ENCODE data around the gene ZMPSTE24. TPM values are rescaled to one million over a fixed set of nuclear protein-coding genes. Genes with fewer than 3 reads are reported as not detected.
"Not testable (repeated sequence)": the region's sequence is repeated elsewhere in the genome, so short reads cannot be mapped to it uniquely, and the experiment has no call there.

Gene ZMPSTE24
- total RNA-seq, result 10 to 100 TPM; 20.6 to 21.2 TPM

GRCh38 chr1:40257688-40258444, at the start of gene ZMPSTE24:
TSS of gene ZMPSTE24 (plus strand) at chr1:40258236. CDS start at chr1:40258272, 36 bp downstream.
- no peaks in the 10 kb centered on the region for H3K9me3 Mint-ChIP-seq
- H3K36me3 Mint-ChIP-seq, result peaks cover 36% of the 10 kb centered on the region
- H3K27ac Mint-ChIP-seq, result peak within 1 kb of the TSS; percentile 99
- ATAC-seq (ENCODE audit: low read depth) (peak; percentile 96), DNase-seq (peak; percentile 91)
- H3K4me1 Mint-ChIP-seq, result peaks cover 22% of the 10 kb centered on the region
- peak within 1 kb of the TSS; percentile 94 for H3K4me3 Mint-ChIP-seq
- H3K27me3 Mint-ChIP-seq, result no peaks in the 10 kb centered on the region
- POLR2A ChIA-PET, result interaction anchor here (0.6 to 2.7 kb wide), 14 partner anchors 10 to 359 kb away, joined by 3 to 29 read pairs (median 4); partner anchors contain the start of genes CAP1, RLF and TMCO2

GRCh38 chr1:40210511-40211204, 47.4 kb upstream of the ZMPSTE24 start:
- peaks cover 13% of the 10 kb centered on the region for H3K4me1 Mint-ChIP-seq
- DNase-seq (no peak), ATAC-seq (ENCODE audit: low read depth) (no peak)
- POLR2A ChIA-PET, result no interaction called here
- no peaks in the 10 kb centered on the region for H3K9me3 Mint-ChIP-seq
- no peak overlapping the region for H3K27ac Mint-ChIP-seq
- H3K4me3 Mint-ChIP-seq, result no peak overlapping the region
- no peaks in the 10 kb centered on the region for H3K27me3 Mint-ChIP-seq
- peaks cover 30% of the 10 kb centered on the region for H3K36me3 Mint-ChIP-seq

DNA sequence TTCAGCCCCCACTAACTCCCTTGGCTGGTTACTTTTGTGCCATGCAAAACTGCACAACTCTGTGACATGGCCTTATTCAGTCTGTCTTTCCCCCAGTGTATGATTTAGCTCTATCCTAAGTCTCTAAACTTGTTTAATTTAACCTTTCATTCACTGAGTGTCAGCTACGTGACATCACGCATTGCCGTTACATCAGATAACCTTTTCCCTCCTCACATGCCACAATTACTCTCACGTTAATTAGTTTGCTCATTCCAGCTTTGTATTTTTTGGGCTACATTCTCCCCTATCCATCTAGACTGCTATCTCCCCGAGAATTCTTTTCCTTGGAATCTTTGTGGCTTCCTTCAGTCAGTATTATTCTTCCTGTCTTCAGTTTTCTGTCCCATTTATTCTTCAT, 39.7 kb upstream of the ZMPSTE24 start:
- no peaks in the 10 kb centered on the region for H3K27me3 Mint-ChIP-seq
- POLR2A ChIA-PET, result no interaction called here

GRCh38 chr1:40221471-40221905, 36.5 kb upstream of the ZMPSTE24 start:
- H3K9me3 Mint-ChIP-seq; DNase-seq; POLR2A ChIA-PET; ATAC-seq (ENCODE audit: low read depth); H3K4me3 Mint-ChIP-seq; H3K27me3 Mint-ChIP-seq; H3K27ac Mint-ChIP-seq: not testable (repeated sequence)
- H3K36me3 Mint-ChIP-seq, result peaks cover 22% of the 10 kb centered on the region
- H3K4me1 Mint-ChIP-seq, result peaks cover 15% of the 10 kb centered on the region

More for the DNA sequence above, 39.7 kb upstream of the ZMPSTE24 start:
- Mint-ChIP-seq H3K27ac (no peak overlapping the region), H3K4me3 (no peak overlapping the region), H3K36me3 (peaks cover 29% of the 10 kb centered on the region), H3K4me1 (peaks cover 16% of the 10 kb centered on the region), H3K9me3 (no peaks in the 10 kb centered on the region)
- DNase-seq, result no peak
- no peak for ATAC-seq (ENCODE audit: low read depth)

DNA sequence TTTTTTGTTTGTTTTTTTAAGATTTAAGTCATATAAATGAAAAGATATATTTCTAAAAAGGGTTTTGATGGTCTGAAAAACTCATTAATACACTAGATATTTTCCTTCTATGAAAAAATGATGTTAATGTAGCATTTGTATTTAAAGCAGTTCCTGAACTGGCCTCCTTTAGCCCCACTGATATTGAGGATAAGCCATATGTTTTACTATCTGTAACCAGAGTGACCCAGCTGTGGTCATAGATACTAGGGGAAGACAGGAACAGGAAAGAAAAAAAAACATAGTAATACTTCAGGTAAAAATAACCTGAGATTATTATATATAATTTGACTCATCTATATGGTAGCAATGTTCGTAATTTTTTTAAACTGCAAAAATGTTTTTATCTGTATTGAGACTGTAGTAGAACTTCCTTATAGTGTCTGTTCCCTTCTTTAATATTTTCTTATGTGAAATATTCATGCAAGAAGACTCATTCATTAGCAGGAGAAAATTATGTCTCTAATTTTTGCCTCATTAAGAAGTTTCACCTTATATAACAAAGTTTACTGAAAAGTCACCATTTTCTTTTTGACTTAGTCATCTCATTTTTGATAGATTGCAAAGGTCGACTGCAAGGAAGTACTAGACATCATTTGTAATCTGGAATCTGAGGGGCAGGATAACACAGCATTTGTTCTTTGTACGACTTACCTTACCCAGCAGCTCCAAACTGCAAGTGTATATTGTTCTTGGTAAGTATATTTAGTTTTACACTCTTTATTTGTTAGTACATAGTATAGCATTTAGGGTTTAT, 35.9 kb upstream of the ZMPSTE24 start:
- H3K27me3 Mint-ChIP-seq, result no peaks in the 10 kb centered on the region
- H3K4me3 Mint-ChIP-seq, result no peak overlapping the region
- POLR2A ChIA-PET, result no interaction called here
- no peak overlapping the region for H3K27ac Mint-ChIP-seq
- peaks cover 19% of the 10 kb centered on the region for H3K36me3 Mint-ChIP-seq
- H3K9me3 Mint-ChIP-seq, result no peaks in the 10 kb centered on the region
- peaks cover 15% of the 10 kb centered on the region for H3K4me1 Mint-ChIP-seq
- no peak for ATAC-seq (ENCODE audit: low read depth)
- DNase-seq, result no peak

GRCh38 chr1:40224040-40224439, 34.0 kb upstream of the ZMPSTE24 start:
- peaks cover 17% of the 10 kb centered on the region for H3K36me3 Mint-ChIP-seq
- no peaks in the 10 kb centered on the region for H3K27me3 Mint-ChIP-seq
- DNase-seq (no peak), ATAC-seq (ENCODE audit: low read depth) (no peak)
- POLR2A ChIA-PET, result interaction anchor here (0.6 kb wide), 1 partner anchor 50 kb away, joined by 3 read pairs; no protein-coding TSS in a partner anchor
- no peaks in the 10 kb centered on the region for H3K9me3 Mint-ChIP-seq
- peaks cover 13% of the 10 kb centered on the region for H3K4me1 Mint-ChIP-seq
- H3K27ac Mint-ChIP-seq, result no peak overlapping the region
- no peak overlapping the region for H3K4me3 Mint-ChIP-seq

DNA sequence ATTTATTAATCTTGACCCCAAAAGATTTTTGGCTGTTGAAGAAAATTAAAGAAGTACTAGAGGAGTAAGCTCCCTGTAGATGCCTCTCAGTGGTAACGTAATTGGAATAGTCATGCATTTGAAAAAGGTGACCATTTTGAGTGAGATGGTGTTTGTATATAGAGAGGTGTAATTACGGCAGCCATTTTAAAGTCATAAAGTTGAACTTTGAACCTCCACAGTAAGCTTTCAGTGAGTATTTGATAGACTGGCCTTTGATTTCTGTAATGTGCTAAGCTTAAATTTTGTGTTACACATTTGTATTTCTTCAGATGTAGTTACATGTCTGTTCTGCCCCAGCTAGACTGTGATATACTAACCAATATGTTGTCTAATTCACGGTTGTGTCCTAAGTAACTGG, 31.8 kb upstream of the ZMPSTE24 start:
- POLR2A ChIA-PET, result no interaction called here
- H3K27me3 Mint-ChIP-seq, result no peaks in the 10 kb centered on the region

GRCh38 chr1:40232444-40232843, 25.6 kb upstream of the ZMPSTE24 start:
- POLR2A ChIA-PET, result interaction anchor here (1.3 to 2.1 kb wide), 2 partner anchors 10 to 25 kb away, joined by 5 to 15 read pairs; partner anchors contain the start of gene ZMPSTE24
- Mint-ChIP-seq H3K36me3 (peaks cover 56% of the 10 kb centered on the region), H3K27me3 (no peaks in the 10 kb centered on the region), H3K27ac (peak overlapping the region; percentile 77), H3K4me1 (peaks cover 29% of the 10 kb centered on the region), H3K4me3 (peak overlapping the region; percentile 55), H3K9me3 (no peaks in the 10 kb centered on the region)
- peak; percentile 55 for DNase-seq
- ATAC-seq (ENCODE audit: low read depth), result peak; percentile 99

More for the DNA sequence above, 31.8 kb upstream of the ZMPSTE24 start:
- H3K27ac Mint-ChIP-seq, result no peak overlapping the region
- H3K4me1 Mint-ChIP-seq, result peaks cover 19% of the 10 kb centered on the region
- DNase-seq, result no peak
- H3K36me3 Mint-ChIP-seq, result peaks cover 24% of the 10 kb centered on the region
- no peak overlapping the region for H3K4me3 Mint-ChIP-seq
- no peaks in the 10 kb centered on the region for H3K9me3 Mint-ChIP-seq
- no peak for ATAC-seq (ENCODE audit: low read depth)

DNA sequence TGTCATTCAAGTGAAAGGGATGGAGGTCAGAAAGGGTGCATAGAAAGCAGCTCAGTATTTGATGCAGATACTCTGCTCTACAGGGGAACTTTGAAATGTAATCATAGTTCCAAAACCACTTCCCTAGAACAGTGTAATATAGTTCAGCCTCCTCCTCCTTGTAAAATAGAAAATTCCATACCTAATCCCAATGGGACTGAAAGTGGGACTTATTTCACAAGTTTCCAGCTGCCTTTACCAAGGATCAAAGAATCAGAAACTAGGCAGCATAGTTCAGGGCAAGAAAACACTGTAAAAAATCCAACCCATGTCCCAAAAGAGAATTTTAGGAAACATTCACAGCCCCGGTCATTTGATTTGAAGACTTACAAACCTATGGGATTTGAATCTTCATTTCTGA, 18.4 kb upstream of the ZMPSTE24 start:
- ATAC-seq (ENCODE audit: low read depth) (no peak), DNase-seq (no peak)
- Mint-ChIP-seq H3K4me3 (no peak overlapping the region), H3K9me3 (no peaks in the 10 kb centered on the region), H3K27me3 (no peaks in the 10 kb centered on the region), H3K36me3 (peaks cover 47% of the 10 kb centered on the region), H3K27ac (no peak overlapping the region), H3K4me1 (peaks cover 24% of the 10 kb centered on the region)
- POLR2A ChIA-PET, result interaction anchor here (4.3 kb wide), 1 partner anchor 18 kb away, joined by 29 read pairs; the partner anchor contains the start of gene ZMPSTE24

DNA sequence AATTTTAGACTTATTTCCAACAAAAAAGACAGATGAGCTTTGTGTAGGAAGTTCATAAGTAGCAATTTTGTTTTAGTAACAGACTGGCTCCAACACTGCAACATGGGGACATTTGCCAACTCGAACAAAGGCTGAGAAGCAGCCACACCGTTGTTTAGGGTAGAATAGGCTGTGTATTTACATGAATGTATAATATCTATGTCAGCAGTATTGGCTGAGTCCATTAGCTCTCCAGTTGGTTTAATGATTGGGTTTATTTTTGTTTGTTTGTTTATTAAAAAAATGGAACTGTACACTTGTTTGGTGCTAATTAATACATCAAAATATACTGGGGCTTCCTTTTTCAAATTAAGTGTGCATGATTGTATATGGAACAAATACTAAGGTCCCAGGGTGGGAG, 17.6 kb upstream of the ZMPSTE24 start:
- POLR2A ChIA-PET, result interaction anchor here (4.3 kb wide), 1 partner anchor 17 kb away, joined by 29 read pairs; the partner anchor contains the start of gene ZMPSTE24
- Mint-ChIP-seq H3K36me3 (peaks cover 46% of the 10 kb centered on the region), H3K27ac (no peak overlapping the region), H3K9me3 (no peaks in the 10 kb centered on the region), H3K27me3 (no peaks in the 10 kb centered on the region), H3K4me3 (no peak overlapping the region), H3K4me1 (peaks cover 27% of the 10 kb centered on the region)
- DNase-seq (no peak), ATAC-seq (ENCODE audit: low read depth) (no peak)

- peak overlapping the region; percentile 52 for H3K4me3 Mint-ChIP-seq
- POLR2A ChIA-PET, result interaction anchor here (0.6 to 4.3 kb wide), 6 partner anchors 8 to 450 kb away, joined by 3 to 29 read pairs (median 4); partner anchors contain the start of gene ZMPSTE24
- no peaks in the 10 kb centered on the region for H3K9me3 Mint-ChIP-seq
- H3K27me3 Mint-ChIP-seq, result no peaks in the 10 kb centered on the region
- H3K27ac Mint-ChIP-seq, result peak overlapping the region; percentile 79
- peaks cover 38% of the 10 kb centered on the region for H3K36me3 Mint-ChIP-seq
- DNase-seq (no peak), ATAC-seq (ENCODE audit: low read depth) (peak; percentile 17)
- peaks cover 27% of the 10 kb centered on the region for H3K4me1 Mint-ChIP-seq
Observed at GRCh38 chr1:40241362-40241761, 16.7 kb upstream of the ZMPSTE24 start.

DNA sequence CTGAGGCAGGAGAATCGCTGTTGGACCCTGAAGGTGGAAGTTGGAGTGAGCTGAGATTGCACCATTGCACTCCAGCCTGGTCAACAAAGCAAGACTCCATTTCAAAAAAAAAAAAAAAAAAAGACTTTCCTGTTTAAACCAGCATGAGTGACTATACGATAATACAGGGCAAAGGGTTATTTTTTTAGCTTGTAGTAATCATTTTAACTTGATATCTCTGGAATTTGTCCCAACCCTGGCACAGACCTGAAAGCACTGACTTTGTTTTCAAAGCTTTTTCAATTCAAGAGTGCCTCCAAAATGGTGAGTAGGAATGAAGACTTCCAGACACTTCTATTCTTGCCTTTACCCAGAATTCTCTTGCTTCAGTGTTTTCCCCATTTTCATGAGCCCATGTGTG, 14.7 kb upstream of the ZMPSTE24 start:
- Mint-ChIP-seq H3K9me3 (no peaks in the 10 kb centered on the region), H3K36me3 (peaks cover 18% of the 10 kb centered on the region), H3K4me1 (peaks cover 19% of the 10 kb centered on the region), H3K4me3 (no peak overlapping the region), H3K27me3 (no peaks in the 10 kb centered on the region), H3K27ac (no peak overlapping the region)
- POLR2A ChIA-PET, result interaction anchor here (2.9 to 4.3 kb wide), 2 partner anchors 10 to 15 kb away, joined by 15 to 29 read pairs; partner anchors contain the start of gene ZMPSTE24
- ATAC-seq (ENCODE audit: low read depth) (no peak), DNase-seq (no peak)

Data from activated naive CD8-positive, alpha-beta T cell treated with anti-CD3 and anti-CD28 coated beads, Interleukin-2, amount 10 ng/mL, durations not matched to agents 7 days and 5 days (primary cell).